GM23338 (cell line): ENCODE measurements around the gene KCNAB2.

ENCODE experiments used
- CREB1 ChIP-seq: fragments of 250-450 bp; sonication (Bioruptor Pico); IDR thresholded peaks from 2 replicates; pipeline ENCODE4 v1.5.0; 2020; ENCODE audit warnings: low read depth, mild to moderate bottlenecking, moderate library complexity
- EZH2 ChIP-seq: fragments of 200-600 bp; sonication (generic); IDR thresholded peaks from one replicate; pipeline ENCODE4 v1.8.0; 2017; ENCODE audit warnings: antibody characterized with exemption, mild to moderate bottlenecking, low read depth; ENCODE audit not compliant: unreplicated experiment
- EZH2phosphoT487 ChIP-seq: fragments of 200-600 bp; sonication (generic); IDR thresholded peaks from one replicate; pipeline ENCODE4 v1.8.1; 2018; ENCODE audit warnings: antibody characterized with exemption; ENCODE audit not compliant: unreplicated experiment
- JUNB ChIP-seq: IDR thresholded peaks from one replicate; pipeline ENCODE4 v1.6.1; 2016; ENCODE audit warnings: antibody characterized with exemption; ENCODE audit not compliant: unreplicated experiment
- POLR2AphosphoS5 ChIP-seq: IDR thresholded peaks from 2 replicates; pipeline ENCODE4 v1.6.1; 2016; ENCODE audit warnings: antibody characterized with exemption, low read depth
- TF ChIP-seq, protein P1 (sequence below), 2 experiments: fragments of 200-600 bp in 1 of 2; sonication (generic) in 1 of 2; conservative IDR thresholded peaks; 2 replicates each; pipeline versions ENCODE4 v1.5.1 to v1.6.1; 2016 to 2017; ENCODE audit warnings: antibody characterized with exemption in 2 of 2, low read depth in 2 of 2, mild to moderate bottlenecking in 2 of 2, moderate library complexity in 1 of 2
- TF ChIP-seq, protein P2 (sequence below): IDR thresholded peaks from one replicate; pipeline ENCODE4 v1.6.1; 2018; ENCODE audit warnings: antibody characterized with exemption; ENCODE audit not compliant: unreplicated experiment

DNA sequence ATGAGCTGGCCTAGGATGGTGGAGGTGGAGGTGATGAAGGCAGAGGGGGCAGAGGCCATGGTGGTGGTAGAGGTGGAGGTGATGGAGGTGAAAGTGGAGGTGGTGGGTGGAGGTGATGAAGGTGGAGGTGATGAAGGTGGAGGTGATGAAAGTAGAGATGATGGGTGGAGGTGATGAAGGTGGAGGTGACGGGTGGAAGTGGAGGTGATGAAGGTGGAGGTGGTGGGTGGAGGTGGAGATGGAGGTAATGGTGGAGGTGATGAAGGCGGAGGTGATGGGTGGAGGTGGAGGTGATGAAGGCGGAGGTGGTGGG lies 33.8 kb upstream of the KCNAB2 start:
- TF ChIP-seq, protein P1, sequence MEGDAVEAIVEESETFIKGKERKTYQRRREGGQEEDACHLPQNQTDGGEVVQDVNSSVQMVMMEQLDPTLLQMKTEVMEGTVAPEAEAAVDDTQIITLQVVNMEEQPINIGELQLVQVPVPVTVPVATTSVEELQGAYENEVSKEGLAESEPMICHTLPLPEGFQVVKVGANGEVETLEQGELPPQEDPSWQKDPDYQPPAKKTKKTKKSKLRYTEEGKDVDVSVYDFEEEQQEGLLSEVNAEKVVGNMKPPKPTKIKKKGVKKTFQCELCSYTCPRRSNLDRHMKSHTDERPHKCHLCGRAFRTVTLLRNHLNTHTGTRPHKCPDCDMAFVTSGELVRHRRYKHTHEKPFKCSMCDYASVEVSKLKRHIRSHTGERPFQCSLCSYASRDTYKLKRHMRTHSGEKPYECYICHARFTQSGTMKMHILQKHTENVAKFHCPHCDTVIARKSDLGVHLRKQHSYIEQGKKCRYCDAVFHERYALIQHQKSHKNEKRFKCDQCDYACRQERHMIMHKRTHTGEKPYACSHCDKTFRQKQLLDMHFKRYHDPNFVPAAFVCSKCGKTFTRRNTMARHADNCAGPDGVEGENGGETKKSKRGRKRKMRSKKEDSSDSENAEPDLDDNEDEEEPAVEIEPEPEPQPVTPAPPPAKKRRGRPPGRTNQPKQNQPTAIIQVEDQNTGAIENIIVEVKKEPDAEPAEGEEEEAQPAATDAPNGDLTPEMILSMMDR (conservative IDR thresholded peaks at IDR 0.05; ENCODE audit: low read depth in 2 of 2), result no peak
- TF ChIP-seq POLR2AphosphoS5 (no peak), JUNB (no peak), CREB1 (CRISPR knock-in tag) (no peak), EZH2 (no peak), EZH2phosphoT487 (no peak)
- TF ChIP-seq, protein P2, sequence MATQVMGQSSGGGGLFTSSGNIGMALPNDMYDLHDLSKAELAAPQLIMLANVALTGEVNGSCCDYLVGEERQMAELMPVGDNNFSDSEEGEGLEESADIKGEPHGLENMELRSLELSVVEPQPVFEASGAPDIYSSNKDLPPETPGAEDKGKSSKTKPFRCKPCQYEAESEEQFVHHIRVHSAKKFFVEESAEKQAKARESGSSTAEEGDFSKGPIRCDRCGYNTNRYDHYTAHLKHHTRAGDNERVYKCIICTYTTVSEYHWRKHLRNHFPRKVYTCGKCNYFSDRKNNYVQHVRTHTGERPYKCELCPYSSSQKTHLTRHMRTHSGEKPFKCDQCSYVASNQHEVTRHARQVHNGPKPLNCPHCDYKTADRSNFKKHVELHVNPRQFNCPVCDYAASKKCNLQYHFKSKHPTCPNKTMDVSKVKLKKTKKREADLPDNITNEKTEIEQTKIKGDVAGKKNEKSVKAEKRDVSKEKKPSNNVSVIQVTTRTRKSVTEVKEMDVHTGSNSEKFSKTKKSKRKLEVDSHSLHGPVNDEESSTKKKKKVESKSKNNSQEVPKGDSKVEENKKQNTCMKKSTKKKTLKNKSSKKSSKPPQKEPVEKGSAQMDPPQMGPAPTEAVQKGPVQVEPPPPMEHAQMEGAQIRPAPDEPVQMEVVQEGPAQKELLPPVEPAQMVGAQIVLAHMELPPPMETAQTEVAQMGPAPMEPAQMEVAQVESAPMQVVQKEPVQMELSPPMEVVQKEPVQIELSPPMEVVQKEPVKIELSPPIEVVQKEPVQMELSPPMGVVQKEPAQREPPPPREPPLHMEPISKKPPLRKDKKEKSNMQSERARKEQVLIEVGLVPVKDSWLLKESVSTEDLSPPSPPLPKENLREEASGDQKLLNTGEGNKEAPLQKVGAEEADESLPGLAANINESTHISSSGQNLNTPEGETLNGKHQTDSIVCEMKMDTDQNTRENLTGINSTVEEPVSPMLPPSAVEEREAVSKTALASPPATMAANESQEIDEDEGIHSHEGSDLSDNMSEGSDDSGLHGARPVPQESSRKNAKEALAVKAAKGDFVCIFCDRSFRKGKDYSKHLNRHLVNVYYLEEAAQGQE, result no peak
